Dedifferentiated amniotic fluid mesenchymal stem cell (primary cell): ENCODE results near the gene DPP8.
A peak's percentile ranks its signal among the peaks of the same experiment; 100 is the strongest.
"Not testable (repeated sequence)": the region's sequence is repeated elsewhere in the genome, so short reads cannot be mapped to it uniquely, and the experiment has no call there.

Experiments used
- DNase-seq: peaks from one replicate; pipeline ENCODE4 v3.0.0-alpha.2; 2016; ENCODE audit errors: extremely low spot score

Gene DPP8

GRCh38 chr15:65516997-65517865, at the start of gene DPP8:
DPP8 (minus strand) TSS chr15:65517689; CDS start chr15:65512553, 5,136 bp downstream.
- peak; percentile 89 for DNase-seq

- no peak for DNase-seq
Observed at GRCh38 chr15:65561934-65562333, 44.4 kb upstream of the DPP8 start.

- DNase-seq: no peak
Observed at GRCh38 chr15:65559941-65560340, 42.5 kb upstream of the DPP8 start.

DNA sequence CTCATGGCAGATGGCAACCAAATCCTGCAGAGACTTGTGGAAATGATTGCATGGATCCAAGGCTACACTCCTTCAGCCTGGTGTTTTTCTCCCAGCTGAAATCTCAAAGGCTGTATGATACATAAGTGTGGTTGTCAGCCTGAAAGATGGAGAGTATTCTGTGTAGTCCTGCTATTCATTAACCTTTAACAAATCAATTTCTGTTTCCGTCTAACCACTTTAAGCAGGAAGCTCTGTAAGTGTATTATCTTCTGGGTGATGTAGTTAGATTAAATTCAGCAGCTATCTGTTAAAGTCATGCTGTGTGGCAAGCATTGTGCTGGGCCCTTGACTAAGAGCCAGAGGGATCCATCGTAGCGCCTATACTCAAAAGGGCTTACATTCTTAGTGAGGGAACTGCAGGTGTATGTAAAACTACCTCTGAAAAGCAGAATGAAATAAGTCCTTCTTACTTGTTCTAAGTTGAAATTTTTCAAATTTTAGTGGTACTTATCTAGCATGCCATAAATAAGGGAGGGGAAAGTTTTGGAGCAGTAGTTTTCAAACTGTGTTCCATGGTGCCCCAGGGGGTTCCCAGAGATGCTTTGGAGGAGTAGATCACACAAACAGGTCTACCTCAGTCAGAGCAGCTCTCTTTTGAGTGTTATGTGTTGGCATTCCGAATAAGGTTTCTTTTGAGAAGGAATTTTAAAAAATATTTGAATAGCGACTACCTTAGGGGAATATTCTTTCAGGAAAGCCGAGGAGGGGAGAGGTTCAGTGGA, 41.7 kb upstream of the DPP8 start:
- no peak for DNase-seq

- DNase-seq: no peak
Observed at GRCh38 chr15:65558336-65558735, 40.8 kb upstream of the DPP8 start.

DNA sequence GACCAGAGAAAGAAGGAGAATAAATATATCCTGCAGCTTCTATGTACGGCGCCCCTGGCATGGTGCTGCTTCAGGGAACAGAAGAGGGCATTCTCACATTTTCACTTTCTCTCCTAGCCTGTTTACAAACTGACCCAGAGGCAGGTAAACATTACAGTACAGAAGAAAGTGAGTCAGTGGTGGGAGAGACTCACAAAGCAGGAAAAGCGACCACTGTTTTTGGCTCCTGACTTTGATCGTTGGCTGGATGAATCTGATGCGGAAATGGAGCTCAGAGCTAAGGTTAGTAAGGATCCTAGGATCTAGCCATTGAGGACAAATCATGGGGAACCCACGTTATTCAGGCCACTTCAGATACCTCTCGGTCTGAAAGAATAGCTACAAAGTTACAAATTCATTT, 39.1 kb upstream of the DPP8 start:
- no peak for DNase-seq

DNA sequence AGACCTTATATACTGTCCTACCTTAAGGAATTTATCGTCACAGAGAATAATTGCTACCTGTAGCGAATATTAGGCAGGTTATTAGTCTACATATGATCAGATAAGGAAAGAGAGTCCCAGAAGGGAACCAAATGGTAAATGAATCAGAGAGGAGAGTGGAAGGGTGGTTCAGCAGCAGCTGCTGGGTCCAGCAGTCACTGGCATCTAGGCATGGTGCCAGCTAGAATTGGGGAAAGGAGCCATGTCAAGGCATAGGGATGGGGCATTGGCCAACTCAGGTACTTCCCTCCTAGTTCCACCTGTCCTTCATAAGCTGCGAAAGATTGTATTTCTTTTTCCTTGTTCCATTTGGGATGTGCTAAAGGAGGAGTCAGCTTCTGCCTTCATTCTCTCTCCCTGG, 36.2 kb upstream of the DPP8 start:
- no peak for DNase-seq

DNA sequence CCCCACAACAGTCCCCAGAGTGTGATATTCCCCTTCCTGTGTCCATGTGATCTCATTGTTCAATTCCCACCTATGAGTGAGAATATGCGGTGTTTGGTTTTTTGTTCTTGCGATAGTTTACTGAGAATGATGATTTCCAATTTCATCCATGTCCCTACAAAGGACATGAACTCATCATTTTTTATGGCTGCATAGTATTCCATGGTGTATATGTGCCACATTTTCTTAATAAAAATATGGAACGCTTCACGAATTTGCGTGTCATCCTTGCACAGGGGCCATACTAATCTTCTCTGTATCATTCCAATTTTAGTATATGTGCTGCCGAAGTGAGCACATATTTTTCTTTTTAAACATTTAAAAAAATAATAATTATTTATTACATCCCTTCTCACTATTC, 35.4 kb upstream of the DPP8 start:
- DNase-seq: not testable (repeated sequence)

DNA sequence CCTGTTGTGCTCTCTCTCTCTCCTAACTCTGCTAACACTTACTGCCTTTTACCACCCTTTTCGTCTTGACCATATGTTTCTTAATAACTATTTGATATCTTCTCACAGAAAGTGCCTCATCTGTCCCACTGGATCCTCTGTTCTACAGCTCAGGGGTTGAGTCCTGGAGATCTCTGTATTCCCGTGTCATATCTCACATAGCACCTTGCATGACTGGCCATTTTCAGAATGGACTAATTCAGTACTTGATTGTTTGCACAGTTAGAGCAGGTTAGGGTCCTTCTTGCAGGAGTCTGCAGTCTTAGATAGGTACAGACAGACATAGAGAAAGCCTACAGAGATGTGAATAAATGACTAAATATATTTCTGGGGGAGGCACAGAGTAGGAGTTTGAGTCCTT, 33.7 kb upstream of the DPP8 start:
- DNase-seq: no peak

DNA sequence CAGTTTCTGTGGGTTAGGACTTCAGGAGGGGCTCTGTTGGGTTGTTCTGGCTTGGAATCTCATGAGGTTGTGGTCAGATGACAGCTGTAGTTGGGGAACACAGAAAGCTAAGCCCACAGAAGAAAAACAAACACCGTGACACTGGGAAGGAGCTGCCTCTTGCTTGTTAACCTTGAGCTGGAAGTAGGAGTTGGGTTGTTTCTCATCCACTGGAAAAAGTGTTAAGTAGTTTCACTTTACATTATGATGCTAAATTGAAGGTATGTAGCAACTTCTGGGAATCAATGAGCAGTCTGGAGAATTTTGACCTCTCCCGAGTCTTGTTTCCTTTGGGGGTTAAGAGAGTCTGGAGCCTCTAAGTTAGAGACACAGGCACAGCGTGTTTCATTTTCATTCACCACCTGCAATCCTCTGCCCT, 33.2 kb upstream of the DPP8 start:
- DNase-seq: no peak

- not testable (repeated sequence) for DNase-seq
Observed at GRCh38 chr15:65549288-65549687, 31.8 kb upstream of the DPP8 start.

DNA sequence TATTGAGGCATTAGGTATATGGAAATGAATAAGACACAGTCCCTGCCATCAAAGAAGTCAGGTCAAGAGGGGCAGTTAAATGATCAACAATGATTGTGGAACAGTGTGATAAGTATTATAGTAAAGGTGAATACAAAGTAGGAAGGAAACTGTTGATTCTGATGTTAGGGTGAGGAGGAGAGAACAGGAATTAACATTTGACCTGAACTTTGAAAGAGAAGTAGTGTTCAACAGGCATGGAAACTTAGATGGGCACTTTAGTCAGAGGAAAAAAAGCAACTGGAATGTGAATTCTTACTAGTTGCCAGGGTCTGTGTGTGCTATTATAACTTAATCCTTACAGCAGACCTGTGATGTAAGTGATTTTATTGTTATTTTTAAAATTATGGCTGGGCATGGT, 30.4 kb upstream of the DPP8 start:
- no peak for DNase-seq

DNA sequence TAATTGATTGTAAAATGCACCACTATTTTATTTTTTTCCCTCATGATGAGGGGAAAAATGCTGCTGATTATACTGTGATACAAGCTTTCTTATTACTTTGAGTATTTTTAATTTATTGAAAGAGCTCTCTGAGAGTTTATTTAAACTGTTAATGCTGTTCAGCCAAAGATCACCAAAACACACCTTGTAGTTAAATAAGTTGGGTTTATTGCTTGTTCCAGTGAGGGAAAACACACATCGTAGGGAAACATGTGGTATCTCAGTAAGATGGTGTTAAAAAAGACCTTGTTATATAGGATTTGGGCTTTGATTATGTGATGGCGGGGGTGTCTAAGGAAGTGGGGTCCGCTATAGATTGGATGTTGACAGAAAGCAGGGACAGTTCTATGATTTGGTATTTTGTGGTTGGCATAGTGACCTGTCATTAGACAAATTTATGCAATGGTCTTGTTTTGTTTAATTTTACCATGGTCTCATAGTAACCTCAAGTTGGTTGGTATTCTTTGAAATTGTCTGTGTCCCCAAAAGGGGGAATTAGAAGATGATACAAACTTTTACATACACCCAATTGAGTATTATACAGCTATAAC, 23.8 kb upstream of the DPP8 start:
- DNase-seq: no peak

DNA sequence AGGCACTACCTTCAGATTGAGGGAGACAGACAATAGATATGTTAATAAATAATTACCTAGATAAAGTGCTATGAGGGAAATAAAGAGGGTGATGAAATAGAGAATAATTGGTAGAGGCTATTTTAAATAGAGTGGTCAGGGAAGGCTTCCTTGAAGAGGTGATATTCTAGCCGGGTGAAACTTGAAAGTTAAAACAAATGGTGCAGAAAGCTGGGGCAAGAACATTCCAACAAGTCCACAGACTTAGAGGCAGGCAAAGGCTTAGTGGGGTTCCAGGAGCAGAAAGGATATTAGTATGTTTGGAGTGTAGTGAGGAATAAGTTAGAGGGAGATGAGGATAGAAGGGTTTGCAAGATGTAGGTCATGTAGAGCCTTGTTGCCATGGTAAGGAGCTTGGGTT, 22.8 kb upstream of the DPP8 start:
- DNase-seq: no peak

DNA sequence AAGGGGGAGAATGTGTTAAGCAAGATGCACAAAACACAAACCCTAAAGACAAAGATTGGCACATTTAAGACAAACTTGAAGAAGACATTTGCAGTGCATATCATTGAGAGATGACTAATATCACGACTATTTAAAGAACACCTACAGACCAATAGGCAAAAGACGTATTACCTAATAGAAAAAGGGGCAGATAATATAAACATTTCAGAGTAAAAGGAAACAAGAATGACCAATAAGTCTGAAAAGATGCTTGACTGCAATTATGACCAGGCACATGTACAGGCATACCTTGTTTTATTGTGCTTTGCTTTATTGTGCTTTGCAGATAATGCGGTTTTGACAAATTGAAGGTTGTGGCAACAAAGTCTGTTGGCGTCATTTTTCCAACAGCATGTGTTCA, 17.7 kb upstream of the DPP8 start:
- no peak for DNase-seq

- no peak for DNase-seq
Observed at GRCh38 chr15:65533057-65533756, 15.7 kb upstream of the DPP8 start.

GRCh38 chr15:65532738-65533051, 15.2 kb upstream of the DPP8 start:
- DNase-seq: peak; percentile 30

- peak; percentile 51 for DNase-seq
Observed at GRCh38 chr15:65530318-65531111, 13.0 kb upstream of the DPP8 start, which contains the start of gene HACD3. HACD3 (plus strand) TSS chr15:65530463; CDS start chr15:65530632, 169 bp downstream.

DNA sequence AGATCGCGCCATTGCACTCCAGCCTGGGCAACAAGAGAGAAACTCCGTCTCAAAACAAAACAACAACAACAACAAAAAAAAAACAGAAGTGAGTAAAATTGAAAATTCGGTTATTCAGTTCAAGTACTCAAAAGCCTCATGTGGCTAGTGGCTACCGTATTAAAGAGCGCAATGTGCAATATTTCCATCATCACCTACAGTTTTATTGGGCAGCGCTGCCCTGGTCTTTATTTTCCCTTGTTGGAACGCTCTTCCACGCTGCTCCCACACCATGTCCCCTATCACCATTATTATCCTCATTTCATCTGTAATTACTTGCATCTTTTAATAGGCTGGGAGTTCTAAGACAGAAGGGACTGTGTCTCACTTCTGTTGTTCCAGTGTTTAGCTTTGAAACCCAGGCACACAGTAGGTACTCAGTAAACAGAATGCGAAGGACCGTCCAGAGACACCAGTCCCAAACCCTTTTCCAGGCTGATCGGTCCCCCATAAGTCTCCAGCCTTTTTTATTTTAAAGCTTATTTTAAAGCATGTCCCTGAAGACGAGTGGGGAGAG, 12.4 kb upstream of the DPP8 start:
- DNase-seq: no peak

DNA sequence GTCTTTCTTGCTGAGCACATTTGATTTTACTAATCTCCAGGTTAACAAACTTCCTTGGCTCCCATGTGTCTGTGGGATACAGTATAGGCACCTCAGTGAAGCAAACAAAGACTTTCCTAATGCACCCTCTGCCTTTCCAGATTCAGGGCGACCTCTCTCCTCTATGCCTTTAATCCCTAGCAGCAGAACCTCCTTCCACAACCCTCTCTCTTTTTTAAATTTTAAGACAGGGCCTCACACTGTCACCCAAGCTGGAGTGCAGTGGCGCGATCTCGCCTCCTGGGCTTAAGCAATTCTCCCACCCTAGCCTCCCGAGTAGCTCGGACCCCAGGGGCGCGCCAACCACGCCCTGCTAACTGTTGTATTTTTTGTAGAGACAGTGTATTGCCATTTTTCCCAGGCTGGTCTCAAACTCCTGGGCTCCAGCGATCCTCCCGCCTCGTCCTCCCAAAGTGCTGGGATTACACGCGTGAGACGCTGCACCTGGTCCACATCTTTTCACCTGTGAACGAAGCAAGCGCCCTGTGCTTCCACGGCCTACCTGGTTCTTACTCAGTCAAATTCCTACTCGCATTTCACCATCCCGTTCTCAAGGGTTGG, 11.1 kb upstream of the DPP8 start:
- DNase-seq: no peak

DNA sequence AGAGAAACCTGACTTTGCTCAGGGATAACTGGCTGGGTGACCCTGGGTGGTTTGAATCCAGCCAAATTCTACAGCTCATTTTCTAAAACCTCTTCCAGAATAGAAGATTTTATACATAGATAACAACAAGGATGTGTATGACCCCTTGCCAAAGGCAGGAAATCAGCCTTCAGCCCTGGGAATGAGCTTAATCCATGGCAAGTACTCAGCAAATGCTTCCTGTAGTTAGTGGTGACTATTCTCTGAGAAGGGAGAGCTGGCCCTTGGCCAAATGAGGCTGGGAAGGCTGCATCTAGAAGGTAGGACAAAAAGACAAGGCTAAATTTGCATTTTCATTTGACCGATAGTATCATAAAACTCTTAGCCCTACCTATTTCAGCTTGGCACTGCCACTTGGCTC, 8.1 kb upstream of the DPP8 start:
- DNase-seq: no peak
